HG02870 (cell line): ENCODE results near the gene SLC41A1.
A peak's percentile ranks its signal among the peaks of the same experiment; 100 is the strongest.
"Not testable (repeated sequence)": the region's sequence is repeated elsewhere in the genome, so short reads cannot be mapped to it uniquely, and the experiment has no call there.

ENCODE experiments used
- ATAC-seq: cut with Tn5 transposase; IDR thresholded peaks from one replicate; pipeline ENCODE4 v1.9.1; 2021; ENCODE audit warnings: mild to moderate bottlenecking, moderate library complexity; ENCODE audit not compliant: unreplicated experiment

SLC41A1 gene

DNA sequence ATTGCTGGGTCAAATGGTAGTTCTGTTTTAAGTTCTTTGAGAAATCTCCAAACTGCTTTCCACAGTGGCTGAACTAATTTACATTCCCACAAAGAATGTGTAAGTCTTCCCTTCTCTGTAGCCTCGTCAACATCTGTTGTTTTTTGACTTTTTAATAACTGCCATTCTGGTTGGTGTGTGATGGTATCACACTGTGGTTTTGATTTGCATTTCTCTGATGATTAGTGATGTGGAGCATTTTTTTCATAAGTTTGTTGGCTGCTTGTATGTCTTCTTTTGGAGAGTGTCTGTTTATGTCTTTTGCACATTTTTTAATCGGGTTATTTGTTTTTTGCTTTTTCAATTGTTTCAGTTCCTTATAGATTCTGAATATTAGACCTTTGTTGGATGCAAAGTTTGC, 10.3 kb upstream of the SLC41A1 start:
- not testable (repeated sequence) for ATAC-seq

DNA sequence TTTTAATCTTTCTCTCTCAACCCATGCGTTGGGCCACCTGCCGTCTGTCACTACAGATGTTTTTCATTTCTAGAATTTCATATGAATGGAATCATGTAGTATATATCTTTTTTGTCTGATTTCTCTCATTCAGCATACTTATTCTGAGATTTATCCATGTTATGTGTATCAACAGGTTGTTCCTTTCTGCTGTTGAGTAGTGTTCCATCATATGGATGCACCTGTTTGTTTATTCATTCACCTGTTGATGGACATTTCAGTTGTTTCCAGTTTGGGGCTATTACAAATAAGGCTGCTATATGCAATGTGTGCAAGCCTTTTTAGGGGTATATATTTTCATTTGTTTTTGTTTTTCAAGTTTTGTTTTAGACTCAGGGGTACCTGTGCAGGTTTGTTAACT, 9.4 kb upstream of the SLC41A1 start:
- ATAC-seq: no peak

- ATAC-seq: no peak
Measured at GRCh38 chr1:205817988-205818387, 5.0 kb upstream of the SLC41A1 start.

DNA sequence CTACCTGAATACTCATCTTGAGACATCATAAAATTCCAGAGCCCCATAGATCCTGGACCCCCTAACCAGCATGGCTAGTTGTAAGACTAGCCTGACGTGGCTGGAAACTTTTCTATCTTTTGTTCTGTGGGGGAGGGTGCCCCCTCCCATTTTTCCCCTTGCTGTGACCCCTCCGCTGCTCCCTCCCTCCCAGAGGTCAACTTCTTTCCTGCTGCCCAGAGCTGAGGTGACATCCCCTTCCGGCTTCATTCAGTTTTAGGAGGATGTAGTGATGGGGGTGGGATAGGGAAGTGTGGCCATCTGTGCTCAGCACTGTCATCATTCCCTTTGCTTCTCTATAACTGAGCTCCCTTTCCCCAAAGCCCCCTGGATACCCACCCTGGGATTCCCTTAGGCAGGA, 4.4 kb upstream of the SLC41A1 start:
- ATAC-seq: no peak

GRCh38 chr1:205813755-205814058, 709 bp upstream of the SLC41A1 start:
- no peak for ATAC-seq

- no peak for ATAC-seq
Measured at GRCh38 chr1:205812271-205812877, 624 bp downstream of the SLC41A1 start.

GRCh38 chr1:205811660-205812059, 1.3 kb downstream of the SLC41A1 start:
- ATAC-seq: no peak

DNA sequence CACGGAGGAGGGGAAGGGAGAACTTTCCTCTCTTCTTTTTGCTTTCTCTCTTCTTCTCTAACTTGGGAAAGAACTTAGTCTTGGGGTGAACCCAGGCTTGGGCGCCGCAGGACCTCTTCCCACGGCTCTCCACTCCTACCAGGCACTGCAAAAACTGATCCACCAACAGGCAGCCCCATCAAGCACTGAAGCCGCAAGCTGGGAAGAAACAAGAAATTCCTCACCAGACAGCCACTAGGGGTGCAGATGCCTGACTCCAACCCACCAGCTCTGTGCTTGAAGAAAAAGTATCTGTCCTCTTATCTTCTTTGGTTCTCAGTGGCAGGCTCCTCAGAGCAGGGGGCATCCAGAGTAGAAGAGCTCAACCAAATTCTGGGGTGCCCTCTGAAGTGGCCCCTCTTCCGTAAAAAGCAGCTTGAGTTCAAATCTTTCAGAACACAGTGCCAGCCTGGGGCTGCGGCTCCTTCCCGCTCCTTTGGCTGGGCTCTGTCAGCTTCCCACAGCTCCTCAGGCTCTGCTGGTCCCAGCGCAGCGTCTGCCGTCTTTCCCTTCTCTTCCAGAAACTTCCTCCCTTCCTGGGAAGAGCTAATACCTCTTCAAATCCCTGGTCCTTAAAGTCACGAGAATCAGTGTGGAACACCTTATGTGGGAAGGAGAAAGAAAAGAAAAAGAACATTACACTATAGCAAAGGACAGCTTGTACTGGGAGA, 2.4 kb downstream of the SLC41A1 start:
- no peak for ATAC-seq

DNA sequence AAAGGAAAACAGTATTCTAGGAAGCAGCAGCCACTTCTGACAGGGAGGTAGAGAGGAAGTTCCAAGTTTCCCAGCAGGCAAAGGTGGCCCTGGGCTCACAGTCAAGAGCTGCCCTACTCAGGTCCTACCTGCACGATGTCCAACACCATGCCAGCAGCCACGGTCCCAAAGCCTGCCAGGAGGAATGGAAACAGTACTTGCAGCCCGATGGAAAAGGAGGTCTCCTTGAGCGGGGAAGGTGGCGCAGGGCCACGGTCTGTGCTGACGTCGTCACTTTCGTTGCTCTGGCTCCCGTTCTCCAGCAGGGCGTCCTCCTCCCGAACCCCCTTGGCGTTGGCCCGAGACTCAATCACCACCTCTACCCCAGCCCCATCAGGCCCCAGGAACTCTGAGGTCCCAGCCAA, 3.1 kb downstream of the SLC41A1 start:
- no peak for ATAC-seq

GRCh38 chr1:205809469-205809868, 3.5 kb downstream of the SLC41A1 start:
- ATAC-seq: no peak

DNA sequence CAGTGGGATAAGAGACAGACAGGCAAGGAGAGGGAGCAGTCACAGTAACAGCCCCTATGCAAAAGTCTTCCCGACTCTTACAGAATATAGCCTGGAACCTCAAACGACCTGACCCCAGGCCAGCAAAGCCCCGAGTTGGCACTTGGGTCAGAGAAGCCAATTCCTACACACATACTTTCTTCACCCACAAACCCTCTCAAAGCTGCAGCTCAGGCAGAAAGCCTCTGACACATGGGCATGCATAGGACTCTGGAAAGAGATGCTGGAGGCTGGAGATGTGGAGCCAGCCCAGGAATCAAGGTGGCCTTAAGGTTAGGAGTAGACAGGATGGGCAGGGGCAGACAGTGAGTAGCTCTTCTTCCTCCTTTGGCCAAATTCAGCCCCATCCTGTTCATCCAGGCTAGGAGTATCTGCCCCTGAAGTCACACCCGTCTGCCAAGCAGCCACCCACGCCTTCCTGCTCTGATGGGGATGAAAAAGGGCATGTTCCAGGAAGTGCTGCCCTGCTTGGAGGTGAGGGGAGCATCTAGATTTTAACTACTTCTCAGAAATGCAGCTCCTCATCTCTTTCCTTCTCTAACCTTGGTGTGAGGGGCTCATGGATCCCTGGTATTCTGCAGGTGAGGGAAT, 7.8 kb downstream of the SLC41A1 start:
- ATAC-seq: no peak

DNA sequence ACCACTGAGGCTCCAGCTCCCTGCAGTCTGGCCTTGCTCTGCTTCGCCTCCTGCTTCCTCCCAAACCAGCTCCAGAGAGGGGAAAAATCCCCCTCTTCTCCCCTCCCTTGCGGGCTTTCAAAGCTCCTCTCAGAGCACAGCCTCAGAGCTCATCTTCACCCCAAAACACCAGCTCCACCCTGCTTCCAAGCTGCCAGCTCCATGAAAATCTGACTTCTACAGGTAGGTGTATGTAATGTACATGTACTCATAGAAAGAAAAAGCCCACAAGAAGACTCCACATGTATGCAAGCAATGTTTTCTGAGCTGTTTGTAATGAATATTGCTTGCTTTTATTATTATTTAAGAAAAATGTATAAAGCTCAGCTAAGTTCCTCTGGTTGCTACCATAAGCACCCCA, 8.4 kb downstream of the SLC41A1 start:
- ATAC-seq: no peak

DNA sequence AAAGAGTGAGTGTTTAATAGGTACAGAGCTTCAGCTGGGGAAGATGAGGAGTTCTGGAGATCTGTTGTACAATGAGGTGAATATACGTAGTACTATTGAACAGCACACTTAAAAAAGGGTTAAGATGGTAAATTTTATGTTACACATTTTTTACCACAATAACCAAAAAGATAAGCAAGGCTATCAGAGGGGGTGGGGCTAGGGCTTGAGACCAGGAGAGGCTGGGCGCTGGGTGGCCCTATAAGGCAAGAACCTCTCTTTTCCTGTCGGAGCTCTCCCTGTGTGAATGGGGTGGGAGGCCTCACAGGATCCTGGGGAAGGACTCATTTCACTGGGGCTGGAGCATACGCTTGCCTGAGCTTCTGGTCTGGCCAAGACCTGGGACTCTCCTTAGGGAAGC, 9.0 kb downstream of the SLC41A1 start:
- ATAC-seq: no peak

DNA sequence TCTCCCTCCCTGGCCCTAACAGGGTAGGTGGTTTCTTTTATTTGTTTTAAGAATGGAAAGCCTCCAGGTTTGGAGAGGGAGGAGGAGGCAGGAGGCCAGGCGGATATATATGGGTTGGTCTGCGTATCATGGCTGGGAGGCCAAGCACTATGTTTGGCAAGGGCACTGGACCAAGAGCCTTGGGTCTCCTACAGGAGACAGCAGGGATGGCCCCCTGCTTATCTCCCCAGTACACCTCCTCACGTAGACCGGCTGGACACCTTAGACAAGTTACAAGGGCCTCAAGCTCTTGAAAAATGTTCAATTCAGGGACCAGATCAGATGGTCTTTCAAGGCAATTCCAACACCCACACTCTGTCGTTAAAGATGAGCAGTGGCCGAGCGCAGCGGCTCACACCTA, 10.9 kb downstream of the SLC41A1 start:
- ATAC-seq: no peak

- no peak for ATAC-seq
Measured at GRCh38 chr1:205800981-205801703, 11.9 kb downstream of the SLC41A1 start.

DNA sequence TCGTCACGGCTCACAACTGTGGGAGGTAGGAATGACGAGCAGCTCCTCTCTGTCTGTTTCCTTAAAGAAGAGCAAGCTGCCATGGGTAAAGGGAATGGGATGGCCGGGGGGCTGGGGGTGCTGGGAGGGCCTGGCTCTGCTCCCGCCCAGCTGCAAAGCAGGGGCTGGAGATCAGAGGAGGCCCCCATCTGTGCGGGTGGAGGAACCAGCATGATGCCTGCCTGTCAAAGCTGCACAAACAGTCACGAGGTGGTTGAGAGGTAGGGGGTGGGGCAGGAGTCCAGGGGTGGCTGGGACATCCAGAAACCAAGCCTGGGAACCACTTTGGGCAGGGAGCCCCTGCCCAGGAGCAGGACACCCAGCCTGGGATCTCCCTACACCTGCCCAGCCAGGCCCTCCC, 12.6 kb downstream of the SLC41A1 start:
- no peak for ATAC-seq

DNA sequence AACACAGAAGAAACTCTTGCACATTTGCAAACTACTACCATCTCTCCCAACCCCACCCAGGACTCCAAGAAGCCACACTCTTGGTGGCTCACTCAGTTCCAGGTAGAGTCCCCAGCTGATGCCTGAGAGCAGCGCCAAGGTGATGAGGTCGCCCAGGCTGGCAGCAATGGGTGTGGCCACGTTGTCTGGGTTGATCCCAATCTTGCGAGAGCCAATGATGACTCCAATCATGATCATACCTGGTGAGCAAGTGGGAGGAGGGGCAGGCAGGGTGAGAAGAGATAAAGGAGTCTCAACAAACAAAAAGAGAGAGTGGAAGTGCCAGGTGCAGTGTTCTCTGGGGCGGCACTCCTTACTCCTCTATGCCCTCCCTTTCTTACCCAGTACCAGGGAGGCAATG, 14.4 kb downstream of the SLC41A1 start:
- no peak for ATAC-seq

- ATAC-seq: no peak
Measured at GRCh38 chr1:205797168-205797567, 15.8 kb downstream of the SLC41A1 start.

DNA sequence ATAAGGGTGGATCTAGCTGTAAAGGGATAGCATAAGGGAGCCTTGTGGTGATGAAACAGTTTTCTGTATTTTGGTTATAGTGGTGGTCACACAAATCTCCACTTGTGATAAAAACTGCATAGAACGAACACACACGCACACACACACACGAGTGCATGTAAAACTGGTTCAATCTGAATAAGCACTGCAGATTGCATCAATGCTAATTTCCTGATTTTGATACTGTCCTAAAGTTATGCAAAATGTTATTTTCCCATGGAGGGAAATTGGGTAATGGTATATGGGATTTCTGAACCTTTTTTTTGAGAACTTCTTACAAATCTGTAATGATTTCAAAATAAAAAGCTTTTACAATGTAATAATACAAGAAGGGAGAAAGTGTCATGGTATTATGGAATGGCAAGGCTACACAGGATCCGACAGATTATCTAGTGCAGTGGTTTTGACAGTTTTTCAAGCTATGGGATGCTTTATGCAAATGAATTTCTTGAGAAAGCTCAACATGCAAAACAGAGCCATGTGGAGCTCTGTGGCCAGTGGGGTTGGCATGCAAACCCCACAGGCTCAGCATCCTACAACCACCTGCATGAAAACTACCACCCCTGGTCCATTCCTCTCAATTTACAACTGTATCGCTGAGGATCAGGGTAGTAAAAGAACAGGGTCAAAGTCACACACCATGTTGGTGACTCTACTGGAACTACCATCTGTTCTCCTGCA, 18.8 kb downstream of the SLC41A1 start:
- no peak for ATAC-seq

DNA sequence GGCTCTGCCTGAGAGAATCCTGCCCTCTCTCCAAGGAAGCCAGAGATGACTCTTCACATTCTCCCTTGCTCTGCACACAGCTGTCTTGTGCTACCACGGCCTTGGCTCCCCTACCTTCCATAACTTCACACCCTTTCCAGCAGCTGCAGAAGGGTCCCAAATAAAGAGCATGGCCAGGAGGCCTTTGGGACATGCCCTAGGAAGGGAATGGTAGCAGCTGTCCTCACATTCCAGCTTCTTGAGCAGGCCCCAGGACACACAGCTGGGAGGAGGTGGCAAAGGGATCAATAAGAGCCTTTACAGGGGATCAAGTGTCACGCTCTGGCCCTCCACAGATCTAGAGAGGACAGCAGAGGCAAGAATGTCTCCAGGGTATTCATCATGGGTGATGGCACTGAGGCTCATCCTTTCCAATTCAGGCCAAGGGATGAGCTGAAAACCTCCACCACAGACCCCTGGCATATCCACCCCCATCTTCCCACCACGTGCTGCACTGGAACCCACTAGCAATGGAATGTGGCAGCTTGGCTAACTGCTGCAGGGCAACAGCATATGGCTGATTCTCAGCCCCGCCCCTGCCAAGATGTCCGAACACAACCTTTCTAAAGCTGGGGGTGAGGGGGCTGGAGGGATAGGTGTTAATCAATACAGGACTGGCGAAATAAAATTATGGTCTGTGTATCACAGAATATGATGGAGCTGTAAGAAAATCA, 19.9 kb downstream of the SLC41A1 start:
- no peak for ATAC-seq

- peak; percentile 49 for ATAC-seq
Measured at GRCh38 chr1:205792481-205792881, 20.5 kb downstream of the SLC41A1 start.
